Measurements from ENCODE around the gene NUTM2B.
"Not testable (repeated sequence)": the region's sequence is repeated elsewhere in the genome, so short reads cannot be mapped to it uniquely, and the experiment has no call there.

Gene NUTM2B

DNA sequence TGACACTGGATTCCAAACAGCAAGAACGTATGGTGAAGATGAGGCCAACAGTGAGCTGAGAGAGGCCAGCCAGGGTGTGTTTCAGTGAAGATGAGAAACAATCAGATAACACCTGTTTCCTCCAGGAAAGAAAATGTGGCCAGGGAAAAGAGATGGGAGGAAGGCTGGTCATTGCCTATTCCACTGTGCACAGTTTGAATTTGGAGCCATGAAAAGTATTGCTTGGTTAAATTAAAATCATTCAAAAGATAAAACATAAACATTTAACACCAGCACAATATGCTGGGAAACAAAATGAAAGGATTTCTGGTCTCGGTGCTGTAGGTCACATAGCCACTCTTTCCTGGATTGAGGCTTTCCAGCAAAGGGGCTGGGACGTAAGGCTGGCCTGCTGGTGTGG lies at the start of gene NUTM2B:
Gene NUTM2B (plus strand): TSS at position 301 of the 400 bp plus-strand sequence. CDS start 383 bp downstream, outside the sequence.
- DNase-seq = not testable (repeated sequence)

GRCh38 chr10:79663287-79663686 lies 39.7 kb upstream of the NUTM2B start:
- not testable (repeated sequence) for DNase-seq

GRCh38 chr10:79664686-79665085 lies 38.3 kb upstream of the NUTM2B start:
- DNase-seq = not testable (repeated sequence)

DNA sequence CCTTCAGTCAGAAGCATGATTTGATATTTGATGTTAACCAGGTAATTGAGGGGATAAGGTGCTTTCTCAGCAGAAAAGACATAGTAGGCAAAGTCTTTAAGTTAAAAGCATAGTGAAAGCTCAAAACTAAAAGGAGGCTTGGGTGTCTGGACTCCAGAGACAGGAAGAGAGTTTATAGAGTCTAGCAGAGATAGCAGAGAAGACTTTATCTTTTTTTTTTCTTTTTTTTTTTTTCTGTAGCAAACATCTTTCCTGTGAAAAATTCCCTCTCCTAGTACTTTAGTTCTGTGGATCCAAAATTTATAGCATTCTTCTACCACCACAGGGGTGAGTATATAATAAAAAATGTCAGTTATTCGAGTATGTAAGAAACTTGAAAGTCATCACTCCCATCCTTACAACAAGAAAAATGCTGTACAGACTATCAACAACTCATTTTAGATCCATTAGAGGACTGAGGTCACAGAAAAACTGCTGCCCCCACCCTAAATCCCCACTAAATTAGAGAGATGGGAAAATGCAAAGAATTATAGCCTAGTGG lies 33.7 kb upstream of the NUTM2B start:
- DNase-seq = not testable (repeated sequence)

DNA sequence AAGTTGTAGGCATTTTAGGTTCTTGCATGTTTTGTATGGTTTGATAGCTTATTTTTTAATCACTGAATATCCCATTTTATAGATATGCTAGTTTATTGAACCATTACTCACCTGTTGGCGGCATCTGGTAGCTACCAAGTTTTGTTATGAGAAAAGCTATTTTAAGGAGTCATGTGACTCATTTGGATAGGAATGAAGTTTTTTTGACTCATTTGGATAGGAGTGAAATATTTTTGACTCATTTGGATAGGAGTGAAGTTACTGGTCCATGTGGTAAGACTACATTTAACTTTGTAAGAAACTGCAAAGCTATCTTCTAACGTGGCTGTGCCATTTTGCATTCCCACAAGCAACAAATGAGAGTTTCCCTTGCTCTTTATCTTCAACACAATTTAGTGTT lies 28.1 kb upstream of the NUTM2B start:
- DNase-seq = not testable (repeated sequence)

GRCh38 chr10:79683026-79683883 lies 19.8 kb upstream of the NUTM2B start:
- not testable (repeated sequence) for DNase-seq

- not testable (repeated sequence) for DNase-seq
Observed at GRCh38 chr10:79683884-79684720, 18.9 kb upstream of the NUTM2B start.

DNA sequence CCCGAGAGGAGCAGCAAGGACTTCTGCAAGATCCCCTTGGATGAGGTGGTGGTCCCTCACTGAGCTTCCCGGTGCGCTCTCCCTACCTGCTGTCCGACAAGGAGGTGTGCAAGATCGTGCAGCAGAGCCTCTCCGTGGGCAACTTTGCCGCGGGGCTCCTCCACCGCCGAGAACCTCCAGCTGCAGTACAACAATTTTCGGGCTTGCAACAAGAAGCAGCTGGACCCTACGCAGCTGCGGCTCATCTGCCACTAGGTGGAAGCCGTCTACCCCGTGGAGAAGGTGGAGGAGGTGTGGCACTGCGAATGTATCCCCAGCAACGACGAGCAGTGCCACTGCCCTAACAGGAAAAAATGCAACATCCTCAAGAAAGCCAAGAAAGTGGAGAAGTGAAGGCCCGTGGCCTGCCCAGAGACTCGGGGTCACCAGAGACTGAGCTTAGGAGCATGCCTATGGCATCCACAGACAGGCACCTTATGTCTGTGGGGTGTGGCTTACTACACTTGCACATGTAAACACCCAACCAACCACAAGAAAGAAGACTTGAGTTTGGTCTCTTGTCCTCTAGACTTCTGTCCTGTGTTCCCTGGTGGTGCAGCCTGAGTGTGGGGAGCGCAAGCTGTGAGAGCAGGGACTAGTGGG lies 17.9 kb upstream of the NUTM2B start:
- DNase-seq = not testable (repeated sequence)

DNA sequence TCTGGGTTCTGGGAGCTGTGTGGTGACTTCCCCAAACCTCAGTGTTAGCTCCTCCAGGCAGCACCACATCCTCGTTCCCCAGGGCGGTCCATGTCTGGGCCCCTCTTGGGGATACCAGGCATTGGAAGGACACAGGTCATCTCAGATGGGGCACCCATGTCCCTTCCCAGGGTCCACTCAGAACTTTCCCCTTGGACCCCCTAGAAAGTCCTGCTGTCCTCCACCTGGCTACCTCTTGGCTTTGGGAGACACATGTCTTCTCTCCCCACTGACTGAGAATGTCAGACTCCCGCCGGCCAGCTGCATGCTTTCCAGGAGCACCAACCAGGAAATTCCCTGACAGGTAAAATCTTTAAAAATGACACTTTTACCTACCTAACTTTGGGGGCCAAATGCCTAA lies 16.4 kb upstream of the NUTM2B start:
- DNase-seq = not testable (repeated sequence)

DNA sequence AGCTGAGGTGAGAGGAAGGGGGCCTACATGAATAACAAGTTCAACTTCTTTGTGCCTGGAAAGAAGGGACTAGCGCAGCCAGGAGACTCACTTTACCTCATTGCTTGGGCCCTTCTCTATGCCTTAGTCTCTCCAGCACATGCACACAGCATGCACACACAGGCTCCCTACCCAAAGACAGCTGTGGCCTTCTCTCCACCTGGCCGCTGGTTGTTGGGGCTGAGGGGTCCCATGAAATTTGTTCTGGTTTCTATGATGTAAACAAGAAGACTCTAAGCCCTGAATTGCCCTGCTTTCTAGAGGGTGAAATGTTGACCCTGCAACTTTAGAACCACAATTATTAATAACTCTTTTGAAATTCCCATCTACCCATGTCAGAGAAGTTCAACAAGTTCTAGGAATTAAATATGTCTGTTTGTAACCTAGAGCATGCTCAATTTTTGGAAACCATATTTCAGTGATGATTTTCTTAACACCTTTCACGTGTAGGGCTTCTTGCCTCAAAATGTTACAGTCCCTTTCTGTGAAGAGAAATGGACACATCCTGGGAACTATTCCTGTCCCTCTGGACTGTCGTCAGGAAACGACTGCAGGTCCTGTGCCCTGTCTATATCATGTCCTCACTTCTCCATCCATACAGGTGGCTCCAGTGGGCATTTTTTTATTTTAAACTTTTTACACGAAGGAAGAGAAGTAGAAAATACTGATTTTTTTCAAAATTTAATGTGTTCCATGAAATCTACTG lies 15.4 kb upstream of the NUTM2B start:
- not testable (repeated sequence) for DNase-seq

DNA sequence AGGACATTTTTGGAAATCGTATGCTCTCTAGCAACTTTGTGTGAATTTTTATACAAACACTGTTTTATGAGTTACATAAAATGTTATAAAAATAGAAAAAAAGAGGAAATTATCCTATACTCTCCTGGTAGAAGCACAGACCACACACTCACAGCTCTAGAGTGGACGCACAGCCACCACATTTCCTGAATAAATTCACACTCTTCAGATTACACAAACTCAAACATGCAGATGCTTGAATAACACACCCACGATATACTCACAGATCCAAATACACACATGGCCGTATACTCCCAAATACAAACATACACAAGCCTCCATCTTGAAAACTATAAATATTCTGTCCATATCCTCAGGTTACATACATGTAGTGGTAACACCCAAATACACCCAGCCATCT lies 14.2 kb upstream of the NUTM2B start:
- DNase-seq = not testable (repeated sequence)

GRCh38 chr10:79696596-79696995 lies 6.4 kb upstream of the NUTM2B start:
- not testable (repeated sequence) for DNase-seq

DNA sequence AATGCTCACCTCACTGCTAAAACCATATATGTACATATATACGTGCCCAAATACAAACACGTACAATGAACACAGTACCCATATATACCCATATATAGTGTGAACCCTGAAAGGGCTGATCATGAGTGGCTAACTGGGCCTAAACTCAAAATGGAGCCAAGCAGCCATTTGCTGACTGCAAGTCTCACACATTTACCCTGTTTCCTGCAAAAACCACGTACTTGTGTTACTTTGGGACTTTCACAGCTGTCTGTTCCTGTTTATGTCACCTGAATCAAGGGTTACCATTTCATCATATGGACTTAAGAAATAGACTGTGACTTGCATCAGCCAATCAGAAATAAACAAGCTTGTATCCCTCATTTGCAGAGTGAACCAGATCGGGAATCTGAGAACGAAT lies 5.9 kb upstream of the NUTM2B start:
- not testable (repeated sequence) for DNase-seq

DNA sequence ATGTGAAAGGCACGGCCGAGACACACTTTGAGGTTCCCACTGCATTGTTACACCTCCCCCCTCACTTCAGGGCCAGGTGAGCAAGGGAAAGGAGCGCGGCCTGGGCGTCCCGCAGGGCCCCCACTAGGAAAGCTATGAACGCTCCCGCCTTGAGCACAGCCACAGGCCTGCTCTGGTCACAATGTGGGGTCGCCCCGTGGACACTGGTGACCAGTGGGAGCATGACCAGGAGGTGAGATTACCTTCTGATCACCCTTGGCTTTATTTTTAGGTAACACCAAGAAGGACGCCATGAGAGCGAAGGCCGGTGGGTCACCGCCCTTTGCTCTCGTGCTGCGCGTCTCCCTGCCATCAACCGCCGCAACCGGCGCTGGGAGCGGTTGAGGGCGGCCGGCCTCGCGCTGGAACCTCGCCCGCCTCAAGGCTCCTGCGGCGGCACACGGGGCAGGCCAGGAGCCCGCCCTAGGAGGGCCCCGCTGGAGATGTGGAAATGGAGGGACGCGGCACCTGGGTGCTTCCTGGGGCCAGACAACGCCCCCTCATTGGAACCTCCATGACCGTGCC lies 2.6 kb upstream of the NUTM2B start:
- DNase-seq = not testable (repeated sequence)

DNA sequence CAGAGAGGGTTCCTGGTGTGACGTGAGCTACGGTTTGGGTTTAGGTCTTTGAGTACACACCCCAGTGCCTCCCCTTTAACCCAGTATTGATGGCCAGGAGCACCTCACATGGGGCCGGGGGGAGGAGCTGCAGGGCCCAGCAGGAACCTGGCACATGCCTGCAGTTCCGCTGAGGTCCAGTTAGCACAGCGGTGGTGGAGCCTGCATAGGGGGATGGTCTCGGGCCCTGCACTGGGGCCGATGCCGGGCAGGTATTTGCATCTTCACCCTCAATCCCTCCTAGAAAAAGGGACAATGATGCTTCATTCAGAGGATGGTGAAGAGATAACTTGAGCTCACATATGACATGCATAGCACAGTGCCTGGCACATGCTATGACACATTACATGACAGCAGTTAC lies 4.0 kb downstream of the NUTM2B start:
- DNase-seq = not testable (repeated sequence)

- DNase-seq = not testable (repeated sequence)
Observed at GRCh38 chr10:79714976-79715375, 11.9 kb downstream of the NUTM2B start.

- DNase-seq = not testable (repeated sequence)
Observed at GRCh38 chr10:79716917-79717579, 14.0 kb downstream of the NUTM2B start.

DNA sequence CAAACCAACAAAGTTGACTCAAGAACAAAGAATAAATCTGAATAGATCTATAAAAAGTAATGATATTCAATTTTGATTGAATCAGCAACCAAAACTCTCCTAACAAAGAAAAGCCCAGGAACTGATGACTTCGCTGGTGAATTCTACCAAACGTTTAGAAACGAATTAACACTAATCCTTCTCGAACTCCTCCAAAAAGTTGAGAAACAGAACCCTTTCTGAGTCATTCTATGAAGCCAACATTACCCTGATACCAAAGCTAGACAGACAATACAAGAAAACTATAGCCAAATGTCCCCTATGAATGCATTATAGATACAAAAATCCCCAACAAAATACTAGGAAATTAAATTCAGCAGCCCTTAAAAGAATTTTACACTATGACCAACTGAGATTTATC lies 17.0 kb downstream of the NUTM2B start:
- not testable (repeated sequence) for DNase-seq

DNA sequence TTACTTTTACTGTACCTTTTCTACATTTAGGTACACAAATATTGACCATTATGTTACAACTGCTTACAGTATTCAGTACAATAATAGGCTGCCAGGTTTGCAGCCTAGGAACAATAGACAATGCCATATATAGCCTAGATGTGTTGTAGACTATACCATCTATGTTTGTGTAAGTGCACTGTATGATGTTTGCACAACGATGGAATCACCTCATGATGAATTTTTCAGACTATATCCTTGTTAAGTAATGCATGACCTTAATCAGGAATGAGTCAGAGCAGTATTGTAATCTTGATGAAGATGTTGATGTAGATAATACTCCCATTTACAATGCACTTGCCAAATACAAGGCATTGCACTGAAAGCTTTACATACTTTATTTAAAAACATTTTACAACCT lies 23.6 kb downstream of the NUTM2B start:
- not testable (repeated sequence) for DNase-seq

DNA sequence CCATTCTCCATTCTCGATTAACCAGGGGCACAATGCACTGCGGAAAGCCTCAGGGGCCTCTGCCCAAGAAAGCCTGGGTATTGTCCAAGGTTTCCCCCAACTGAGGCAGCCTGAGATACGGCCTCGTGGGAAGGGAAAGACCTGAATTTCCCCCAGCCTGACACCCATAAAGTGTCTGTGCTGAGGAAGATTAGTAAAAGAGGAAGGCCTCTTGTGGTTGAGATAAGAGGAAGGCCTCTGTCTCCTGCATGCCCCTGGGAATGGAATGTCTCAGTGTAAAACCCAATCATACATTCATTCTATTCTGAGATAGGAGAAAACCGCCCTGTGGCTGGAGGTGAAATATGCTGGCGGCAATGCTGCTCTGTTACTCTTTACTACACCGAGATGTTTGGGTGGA lies 41.8 kb downstream of the NUTM2B start:
- not testable (repeated sequence) for DNase-seq

- DNase-seq = not testable (repeated sequence)
Observed at GRCh38 chr10:79748510-79748909, 45.5 kb downstream of the NUTM2B start.
